Ishikawa (cell line): ENCODE data around the gene XDH.

Source experiments
- CEBPB ChIP-seq: IDR thresholded peaks from 2 replicates; pipeline ENCODE4 v1.6.1; 2012
- CREB1 ChIP-seq: IDR thresholded peaks from 2 replicates; pipeline ENCODE4 v1.6.1; 2012; ENCODE audit warnings: low read depth
- EGR1 ChIP-seq: IDR thresholded peaks from 2 replicates; pipeline ENCODE4 v1.6.1; 2012
- EP300 ChIP-seq: IDR thresholded peaks from 2 replicates; pipeline ENCODE4 v1.6.1; 2012; ENCODE audit warnings: borderline replicate concordance
- FOXM1 ChIP-seq: IDR thresholded peaks from 2 replicates; pipeline ENCODE4 v1.6.1; 2012; ENCODE audit warnings: low read depth, borderline replicate concordance
- MAX ChIP-seq: IDR thresholded peaks from 2 replicates; pipeline ENCODE4 v1.6.1; 2012
- NFIC ChIP-seq: IDR thresholded peaks from 2 replicates; pipeline ENCODE4 v1.6.1; 2012
- RAD21 ChIP-seq: IDR thresholded peaks from 2 replicates; pipeline ENCODE4 v1.6.1; 2012; ENCODE audit warnings: low read depth
- REST ChIP-seq: IDR thresholded peaks from 2 replicates; pipeline ENCODE4 v1.6.1; 2012; ENCODE audit warnings: low read depth, mild to moderate bottlenecking
- TAF1 ChIP-seq: IDR thresholded peaks from 2 replicates; pipeline ENCODE4 v1.6.1; 2012; ENCODE audit warnings: low read depth, mild to moderate bottlenecking
- TCF12 ChIP-seq: IDR thresholded peaks from 2 replicates; pipeline ENCODE4 v1.6.1; 2012; ENCODE audit warnings: low read depth
- TEAD4 ChIP-seq: IDR thresholded peaks from 2 replicates; pipeline ENCODE4 v1.6.1; 2012
- USF1 ChIP-seq: IDR thresholded peaks from 2 replicates; pipeline ENCODE4 v1.6.1; 2012
- YY1 ChIP-seq: IDR thresholded peaks from 2 replicates; pipeline ENCODE4 v1.6.1; 2012; ENCODE audit warnings: low read depth
- ZBTB7A ChIP-seq: IDR thresholded peaks from 2 replicates; pipeline ENCODE4 v1.6.1; 2012; ENCODE audit warnings: low read depth

XDH gene

GRCh38 chr2:31433541-31433940 is 19.0 kb upstream of the XDH start:
- no peak for TF ChIP-seq CEBPB
- no peak for TF ChIP-seq RAD21
- no peak for TF ChIP-seq TEAD4
- TF ChIP-seq FOXM1, result no peak
- no peak for TF ChIP-seq NFIC
- no peak for TF ChIP-seq EGR1
- TF ChIP-seq ZBTB7A, result no peak
- no peak for TF ChIP-seq TAF1
- TF ChIP-seq REST, result no peak
- no peak for TF ChIP-seq YY1
- no peak for TF ChIP-seq TCF12
- no peak for TF ChIP-seq MAX
- no peak for TF ChIP-seq CREB1
- TF ChIP-seq EP300, result no peak
- no peak for TF ChIP-seq USF1

- TF ChIP-seq TAF1 (no peak), MAX (no peak), NFIC (no peak), EGR1 (no peak), TCF12 (no peak), REST (no peak), RAD21 (no peak), CEBPB (no peak), YY1 (no peak), CREB1 (no peak)
Measured at GRCh38 chr2:31430439-31431165, 16.1 kb upstream of the XDH start.

GRCh38 chr2:31429759-31430438 is 15.4 kb upstream of the XDH start:
- TF ChIP-seq CEBPB, result no peak
- no peak for TF ChIP-seq CREB1
- no peak for TF ChIP-seq EGR1
- no peak for TF ChIP-seq RAD21

- no peak for TF ChIP-seq EP300
- no peak for TF ChIP-seq RAD21
- no peak for TF ChIP-seq TAF1
- no peak for TF ChIP-seq TCF12
- no peak for TF ChIP-seq FOXM1
- TF ChIP-seq USF1, result no peak
- no peak for TF ChIP-seq CREB1
- TF ChIP-seq MAX, result no peak
- no peak for TF ChIP-seq NFIC
- no peak for TF ChIP-seq CEBPB
- no peak for TF ChIP-seq YY1
- no peak for TF ChIP-seq REST
- TF ChIP-seq TEAD4, result no peak
- no peak for TF ChIP-seq ZBTB7A
- no peak for TF ChIP-seq EGR1
Measured at GRCh38 chr2:31429040-31429439, 14.5 kb upstream of the XDH start.
